A549 (cell line): ENCODE results near the gene KIF3B. TPM values are rescaled to one million over a fixed set of nuclear protein-coding genes. Genes with fewer than 3 reads are reported as not detected.
"Not testable (repeated sequence)": the region's sequence is repeated elsewhere in the genome, so short reads cannot be mapped to it uniquely, and the experiment has no call there.

Experiments used
- ATAC-seq, 2 experiments: fragments of 200-7000 bp in 1 of 2; fragments of >200 bp in 1 of 2; cut with Nextera tagmentation in 1 of 2; cut with Tn5 transposase in 1 of 2; 3 replicates each; pipeline versions ENCODE4 v1.8.0 to v1.9.1; 2018 to 2020; ENCODE audit warnings: mild to moderate bottlenecking in 1 of 2, moderate library complexity in 1 of 2
- CTCF ChIA-PET: fragments of 300-600 bp; sonication (Branson Sonifier 250); formaldehyde crosslinking; extraction: SDS; loops from one replicate; lab custom pipeline; 2021; ENCODE audit warnings: antibody characterized with exemption, inconsistent platforms; lab: Yijun Ruan, JAX
- POLR2A ChIA-PET: fragments of 350-600 bp; formaldehyde crosslinking; extraction: SDS; loops from one replicate; lab custom pipeline; 2021; ENCODE audit warnings: antibody characterized with exemption, inconsistent platforms; lab: Yijun Ruan, JAX
- DNase-seq, 2 experiments: peaks; one replicate each; pipeline versions ENCODE4 v3.0.0 to v3.0.0-alpha.2; 2011 to 2016; ENCODE audit warnings: low read depth in 1 of 2, low spot score in 1 of 2
- FAIRE-seq: peaks from 2 replicates; lab custom pipeline; 2011; peaks lifted over from hg19 to GRCh38; lab: Jason Lieb, UNC
- H3K27ac ChIP-seq, 2 experiments: fragments of >200 bp; sonication (Bioruptor Twin); formaldehyde crosslinking; 3 replicates each; pipeline ENCODE4 v1.5.1; 2016 to 2017
- H3K4me1 ChIP-seq: fragments of >200 bp; sonication (Bioruptor Twin); formaldehyde crosslinking; 3 replicates; pipeline ENCODE4 v1.6.1; 2016
- H3K4me2 ChIP-seq: fragments of >200 bp; sonication (Bioruptor Twin); formaldehyde crosslinking; 3 replicates; pipeline ENCODE4 v1.6.1; 2016
- H3K4me3 ChIP-seq: fragments of >200 bp; sonication (Bioruptor Twin); formaldehyde crosslinking; 3 replicates; pipeline ENCODE4 v1.5.1; 2016
- H3K9me3 ChIP-seq: fragments of >200 bp; sonication (Bioruptor Twin); formaldehyde crosslinking; 3 replicates; pipeline ENCODE4 v1.6.1; 2016
- CBX2 ChIP-seq: fragments of 200-600 bp; sonication (generic); IDR thresholded peaks from 2 replicates; pipeline ENCODE4 v1.6.1; 2016; ENCODE audit warnings: low read depth, mild to moderate bottlenecking, borderline replicate concordance
- CBX8 ChIP-seq: fragments of 200-600 bp; sonication (generic); IDR thresholded peaks from 2 replicates; pipeline ENCODE4 v1.6.1; 2016
- EHMT2 ChIP-seq: fragments of 200-600 bp; sonication (generic); IDR thresholded peaks from 2 replicates; pipeline ENCODE4 v1.6.1; 2016; ENCODE audit warnings: antibody characterized with exemption, low read depth, mild to moderate bottlenecking, moderate library complexity
- EP300 ChIP-seq, 2 experiments: fragments of >200 bp; sonication (Bioruptor Twin); formaldehyde crosslinking; IDR thresholded peaks; 2 replicates in 1 of 2; 3 replicates in 1 of 2; pipeline ENCODE4 v1.6.1; 2016 to 2017
- FOSB ChIP-seq: fragments of 250-450 bp; sonication (Bioruptor Pico); IDR thresholded peaks from 2 replicates; pipeline ENCODE4 v1.5.0; 2020; ENCODE audit warnings: mild to moderate bottlenecking, moderate library complexity
- HOXA7 ChIP-seq: fragments of 250-450 bp; sonication (Bioruptor Pico); IDR thresholded peaks from 2 replicates; pipeline ENCODE4 v1.5.0; 2020; ENCODE audit warnings: mild to moderate bottlenecking, moderate library complexity
- HOXB13 ChIP-seq: fragments of 250-450 bp; sonication (Bioruptor Pico); IDR thresholded peaks from 2 replicates; pipeline ENCODE4 v1.5.0; 2020; ENCODE audit warnings: low read depth, mild to moderate bottlenecking, moderate library complexity
- HOXB5 ChIP-seq: fragments of 250-450 bp; sonication (Bioruptor Pico); IDR thresholded peaks from 2 replicates; pipeline ENCODE4 v1.5.0; 2020; ENCODE audit warnings: mild to moderate bottlenecking, moderate library complexity
- MAX ChIP-seq: IDR thresholded peaks from 2 replicates; pipeline ENCODE4 v1.6.1; 2012
- MYC ChIP-seq: IDR thresholded peaks from 2 replicates; pipeline ENCODE4 v1.6.1; 2012; ENCODE audit warnings: mild to moderate bottlenecking, inconsistent platforms, low read length, improper control_type of control experiment, borderline replicate concordance
- PHF8 ChIP-seq: fragments of 200-600 bp; sonication (generic); IDR thresholded peaks from 2 replicates; pipeline ENCODE4 v1.6.1; 2016; ENCODE audit warnings: low read depth, mild to moderate bottlenecking, antibody characterized with exemption, moderate library complexity, borderline replicate concordance
- POLR2A ChIP-seq: IDR thresholded peaks from 2 replicates; pipeline ENCODE4 v1.6.1; 2012; ENCODE audit warnings: mild to moderate bottlenecking, low read length
- POLR2AphosphoS2 ChIP-seq: conservative IDR thresholded peaks from 2 replicates; pipeline ENCODE4 v1.6.1; 2012; ENCODE audit warnings: low read length, improper control_type of control experiment, inconsistent platforms
- RARB ChIP-seq: fragments of 250-450 bp; sonication (Bioruptor Pico); IDR thresholded peaks from 2 replicates; pipeline ENCODE4 v1.8.0; 2021; ENCODE audit warnings: mild to moderate bottlenecking, moderate library complexity
- RCOR1 ChIP-seq: fragments of 150-350 bp; IDR thresholded peaks from 2 replicates; pipeline ENCODE4 v1.6.1; 2014; ENCODE audit warnings: antibody characterized with exemption, low read length, low read depth
- TP53 ChIP-seq: fragments of 250-450 bp; sonication (Bioruptor Pico); IDR thresholded peaks from 2 replicates; pipeline ENCODE4 v1.5.0; 2021; ENCODE audit warnings: mild to moderate bottlenecking, moderate library complexity
- ZC3H11A ChIP-seq: fragments of 450-650 bp; IDR thresholded peaks from 2 replicates; pipeline ENCODE4 v1.6.1; 2014; ENCODE audit warnings: antibody characterized with exemption, mild to moderate bottlenecking
- ZFP36 ChIP-seq: fragments of 450-650 bp; IDR thresholded peaks from 2 replicates; pipeline ENCODE4 v1.6.1; 2014; ENCODE audit warnings: borderline replicate concordance; ENCODE audit not compliant: partially characterized antibody
- ZNF302 ChIP-seq: fragments of 250-450 bp; sonication (Bioruptor Pico); IDR thresholded peaks from 2 replicates; pipeline ENCODE4 v1.9.0; 2021; ENCODE audit warnings: inconsistent platforms, mild to moderate bottlenecking, moderate library complexity
- ZSCAN20 ChIP-seq: fragments of 250-450 bp; sonication (Bioruptor Pico); IDR thresholded peaks from 2 replicates; pipeline ENCODE4 v1.8.0; 2022; ENCODE audit warnings: mild to moderate bottlenecking, moderate library complexity
- WGBS: methylation state at CpG from one replicate; pipeline ENCODE4 v1.1.6; 2017; ENCODE audit errors: missing lambda C conversion rate; 5-methylcytosine and 5-hydroxymethylcytosine counted together
- polyA plus RNA-seq, 4 experiments: library from polyadenylated mRNA; depleted of rRNA in 3 of 4; stranded (reverse); fragments of >200 nt; fragmentation: RNase III in 1 of 4; extraction: RNeasy Plus Mini Kit Qiagen cat#74134 plus additional on column Dnase treatment in 1 of 4; gene quantifications; 2 replicates in 3 of 4; 3 replicates in 1 of 4; pipeline ENCODE4 v1.2.3, GENCODE V29; 2011 to 2017
- TF ChIP-seq, protein P1 (sequence below): fragments of >200 bp; sonication (Bioruptor Twin); formaldehyde crosslinking; IDR thresholded peaks from 3 replicates; pipeline ENCODE4 v1.5.1; 2016

The KIF3B gene
- polyA plus RNA-seq, 2 of the 4 experiments (the other 2 are of a cell fraction): 23.7 to 33.7 TPM

DNA sequence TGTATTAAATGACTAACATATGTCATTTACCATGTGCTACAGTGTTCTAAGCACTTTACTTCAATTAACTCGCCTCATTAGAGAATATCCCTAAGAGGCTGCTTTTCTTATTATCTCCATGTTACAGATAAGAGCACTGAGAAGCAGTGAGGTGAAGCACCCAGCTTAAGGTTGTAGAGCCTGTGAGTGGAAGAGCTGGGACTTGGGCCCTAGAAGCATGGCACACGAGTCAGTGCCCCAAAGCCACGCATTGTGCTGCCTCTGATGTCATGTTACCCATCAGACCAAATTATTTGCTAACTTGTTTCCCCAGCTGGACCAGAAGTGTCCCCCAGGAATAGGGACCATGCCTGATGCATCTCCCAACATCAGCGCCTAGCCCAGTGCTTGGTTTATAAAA is 35.6 kb upstream of the KIF3B start:
- ChIA-PET POLR2A (no interaction called here), CTCF (interaction anchor here (1.1 kb wide), 1 partner anchor 8 kb away, joined by 3 read pairs; no protein-coding TSS in a partner anchor)
- TF ChIP-seq TP53 (CRISPR knock-in tag): no peak
- 70% methylated on average over 4 of the region's 4 CpGs for WGBS
- H3K4me1 ChIP-seq: peaks cover 7% of the 10 kb centered on the region; the same call in 2 of the 3 replicates
- no peak for DNase-seq
- no peak overlapping the region for H3K27ac ChIP-seq
- H3K9me3 ChIP-seq: no peaks in the 10 kb centered on the region
- FAIRE-seq: no peak
- no peak for ATAC-seq
- H3K4me3 ChIP-seq: no peak overlapping the region
- H3K4me2 ChIP-seq: no peak overlapping the region

GRCh38 chr20:32244150-32244823 is 33.2 kb upstream of the KIF3B start:
- ChIA-PET CTCF (interaction anchor here (1.2 to 1.3 kb wide), 2 partner anchors 11 to 33 kb away, joined by 3 read pairs; no protein-coding TSS in a partner anchor), POLR2A (no interaction called here)
- Histone ChIP-seq H3K4me1 (peaks cover 7% of the 10 kb centered on the region; the same call in 2 of the 3 replicates), H3K27ac (no peak overlapping the region; a peak in 1 of 6 replicates), H3K4me2 (no peak overlapping the region), H3K9me3 (no peaks in the 10 kb centered on the region), H3K4me3 (no peak overlapping the region)
- TF ChIP-seq HOXB13 (CRISPR knock-in tag) (no peak), EHMT2 (no peak), POLR2A (no peak), MYC (no peak)
- DNase-seq (no peak), ATAC-seq (no peak), FAIRE-seq (no peak)
- WGBS: 88% methylated on average over 6 of the region's 6 CpGs

DNA sequence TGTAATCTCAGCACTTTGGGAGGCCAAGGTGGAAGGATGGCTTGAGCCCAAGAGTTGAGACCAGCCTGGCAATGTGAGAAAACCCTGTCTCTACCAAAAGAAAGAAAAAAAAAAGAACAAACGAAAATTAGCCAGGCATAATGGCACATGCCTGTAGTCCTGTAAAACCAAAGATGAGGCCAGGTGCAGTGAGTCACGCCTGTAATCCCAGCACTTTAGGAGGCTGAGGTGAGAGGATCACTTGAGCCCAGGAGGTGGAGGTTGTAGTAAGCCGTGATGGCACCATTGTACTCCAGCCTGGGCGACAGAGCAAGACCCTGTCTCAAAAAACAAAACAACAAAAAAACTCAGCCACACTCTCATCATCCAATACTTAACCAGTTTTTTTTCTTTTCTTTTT is 32.5 kb upstream of the KIF3B start:
- ChIA-PET CTCF (interaction anchor here (1.2 to 1.3 kb wide), 2 partner anchors 11 to 33 kb away, joined by 3 read pairs; no protein-coding TSS in a partner anchor), POLR2A (no interaction called here)
- H3K4me3 ChIP-seq: no peak overlapping the region
- TF ChIP-seq FOSB: no peak
- no peak for TF ChIP-seq HOXA7 (CRISPR knock-in tag)
- TF ChIP-seq ZNF302 (CRISPR knock-in tag): no peak
- no peak for TF ChIP-seq RCOR1
- TF ChIP-seq ZSCAN20: no peak
- TF ChIP-seq ZC3H11A: no peak
- no peak for TF ChIP-seq CBX8
- TF ChIP-seq EP300 (IDR thresholded peaks at IDR 0.05): no peak
- TF ChIP-seq, protein P1, sequence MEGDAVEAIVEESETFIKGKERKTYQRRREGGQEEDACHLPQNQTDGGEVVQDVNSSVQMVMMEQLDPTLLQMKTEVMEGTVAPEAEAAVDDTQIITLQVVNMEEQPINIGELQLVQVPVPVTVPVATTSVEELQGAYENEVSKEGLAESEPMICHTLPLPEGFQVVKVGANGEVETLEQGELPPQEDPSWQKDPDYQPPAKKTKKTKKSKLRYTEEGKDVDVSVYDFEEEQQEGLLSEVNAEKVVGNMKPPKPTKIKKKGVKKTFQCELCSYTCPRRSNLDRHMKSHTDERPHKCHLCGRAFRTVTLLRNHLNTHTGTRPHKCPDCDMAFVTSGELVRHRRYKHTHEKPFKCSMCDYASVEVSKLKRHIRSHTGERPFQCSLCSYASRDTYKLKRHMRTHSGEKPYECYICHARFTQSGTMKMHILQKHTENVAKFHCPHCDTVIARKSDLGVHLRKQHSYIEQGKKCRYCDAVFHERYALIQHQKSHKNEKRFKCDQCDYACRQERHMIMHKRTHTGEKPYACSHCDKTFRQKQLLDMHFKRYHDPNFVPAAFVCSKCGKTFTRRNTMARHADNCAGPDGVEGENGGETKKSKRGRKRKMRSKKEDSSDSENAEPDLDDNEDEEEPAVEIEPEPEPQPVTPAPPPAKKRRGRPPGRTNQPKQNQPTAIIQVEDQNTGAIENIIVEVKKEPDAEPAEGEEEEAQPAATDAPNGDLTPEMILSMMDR: no peak
- TF ChIP-seq HOXB5 (CRISPR knock-in tag): no peak
- TF ChIP-seq RARB (CRISPR knock-in tag): no peak
- TF ChIP-seq CBX2: no peak
- no peak for TF ChIP-seq POLR2AphosphoS2
- no peak for TF ChIP-seq ZFP36
- no peak for TF ChIP-seq PHF8
- no peak for TF ChIP-seq MAX
- no peak overlapping the region for H3K27ac ChIP-seq
- no peak overlapping the region for H3K4me2 ChIP-seq
- H3K9me3 ChIP-seq: no peaks in the 10 kb centered on the region
- 73% methylated on average over 4 of the region's 4 CpGs for WGBS
- DNase-seq: no peak
- FAIRE-seq: no peak
- peaks cover 7% of the 10 kb centered on the region; the same call in 2 of the 3 replicates for H3K4me1 ChIP-seq
- no peak for ATAC-seq

GRCh38 chr20:32246208-32246607 is 31.2 kb upstream of the KIF3B start:
- H3K4me2 ChIP-seq, POLR2A ChIA-PET, H3K4me1 ChIP-seq, H3K9me3 ChIP-seq, H3K27ac ChIP-seq, FAIRE-seq, ATAC-seq, DNase-seq, H3K4me3 ChIP-seq: not testable (repeated sequence)
- WGBS: 97% methylated on average over 5 of the region's 5 CpGs
- CTCF ChIA-PET: interaction anchor here (1.3 kb wide), 1 partner anchor 14 kb away, joined by 3 read pairs; no protein-coding TSS in a partner anchor
